GM18499 (cell line): ENCODE data around the gene LIX1.

Source experiments
- ATAC-seq: cut with Tn5 transposase; IDR thresholded peaks from one replicate; pipeline ENCODE4 v1.9.1; 2021; ENCODE audit warnings: moderate number of reproducible peaks; ENCODE audit not compliant: insufficient read depth, unreplicated experiment

LIX1 gene

GRCh38 chr5:97078958-97079743 is 63.3 kb downstream of the LIX1 start:
- no peak for ATAC-seq

DNA sequence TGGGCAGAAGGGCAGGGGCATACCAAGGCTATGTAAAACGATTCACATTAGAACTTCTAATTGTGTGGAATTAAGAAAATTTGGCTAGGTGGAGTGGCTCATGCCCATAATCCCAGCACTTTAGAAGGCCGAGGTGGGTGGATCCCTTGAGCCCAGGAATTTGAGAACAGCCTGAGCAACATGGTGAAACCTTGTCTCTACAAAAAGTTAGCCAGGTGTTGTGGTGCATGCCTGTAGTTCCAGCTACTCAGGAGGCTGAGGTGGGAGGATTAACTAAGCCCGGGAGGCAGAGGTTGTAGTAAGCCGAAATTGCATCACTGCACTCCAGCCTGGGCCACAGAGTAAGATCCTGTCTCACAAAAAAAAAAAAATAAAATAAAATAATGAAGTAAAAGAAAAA is 65.2 kb downstream of the LIX1 start:
- ATAC-seq, result no peak

GRCh38 chr5:97076098-97076497 is 66.3 kb downstream of the LIX1 start:
- ATAC-seq, result no peak

GRCh38 chr5:97075649-97076048 is 66.8 kb downstream of the LIX1 start:
- ATAC-seq, result no peak

GRCh38 chr5:97074859-97075489 is 67.4 kb downstream of the LIX1 start:
- ATAC-seq, result no peak

DNA sequence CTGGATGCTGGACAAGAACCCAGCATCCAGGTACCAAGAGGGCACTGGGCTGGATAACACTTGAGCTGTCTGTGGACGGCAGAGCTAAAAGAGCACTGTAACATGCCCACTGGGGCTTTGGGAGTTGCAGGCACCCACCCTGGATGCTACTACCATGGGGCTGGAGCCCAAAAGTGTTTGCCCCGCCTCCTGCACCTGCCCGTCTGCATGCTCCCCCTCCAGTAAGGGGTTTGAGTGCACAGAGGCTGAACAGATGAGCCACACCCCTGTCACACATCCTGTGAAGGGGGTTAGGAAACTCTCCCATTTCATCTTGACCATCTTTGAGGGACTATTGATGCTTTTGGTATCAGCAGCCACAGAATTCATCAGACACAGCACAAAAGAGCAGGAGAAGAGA is 69.0 kb downstream of the LIX1 start:
- ATAC-seq, result no peak

DNA sequence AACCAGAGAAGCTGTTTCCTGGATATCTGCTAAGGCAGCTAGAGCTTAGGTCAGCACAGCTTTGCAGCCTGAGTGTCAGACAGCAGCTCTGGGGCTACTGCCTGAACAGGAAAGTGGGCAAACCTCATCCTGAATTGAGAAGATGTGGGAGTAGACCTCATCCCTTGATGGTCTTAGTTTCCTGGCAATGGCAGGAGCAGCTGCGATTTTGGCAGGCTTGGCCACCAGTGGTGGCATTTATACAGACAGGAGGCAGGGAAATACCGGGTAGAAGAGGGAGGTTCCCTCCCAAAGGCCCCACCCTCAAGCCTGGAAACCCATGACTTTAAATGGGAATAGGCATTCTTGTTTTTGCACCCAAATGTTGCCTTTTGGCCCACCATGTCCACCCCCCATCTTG is 69.7 kb downstream of the LIX1 start:
- ATAC-seq, result no peak

- no peak for ATAC-seq
Observed at GRCh38 chr5:97071993-97072392, 70.4 kb downstream of the LIX1 start.

GRCh38 chr5:97071101-97071500 is 71.3 kb downstream of the LIX1 start:
- no peak for ATAC-seq

DNA sequence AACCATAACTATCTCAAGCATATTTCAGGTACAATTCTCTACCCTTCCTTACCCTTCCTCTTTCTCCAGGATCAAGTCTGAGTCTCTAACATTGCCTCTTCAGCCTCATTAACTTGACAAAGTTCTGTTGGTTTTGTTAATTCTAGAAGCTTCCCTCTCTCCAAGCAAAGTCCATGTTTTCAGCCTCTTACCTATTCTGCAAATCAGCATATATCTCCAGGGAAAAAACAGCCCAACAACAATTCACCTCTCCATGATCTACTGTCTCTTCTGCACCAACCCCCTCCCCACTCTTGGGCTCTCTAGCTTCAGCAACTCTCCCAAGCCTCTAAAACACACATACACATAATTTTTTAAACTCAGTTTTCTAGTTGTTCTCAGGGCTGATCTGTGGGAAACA is 72.2 kb downstream of the LIX1 start:
- ATAC-seq, result no peak

GRCh38 chr5:97067296-97067850 is 75.0 kb downstream of the LIX1 start:
- ATAC-seq, result no peak

DNA sequence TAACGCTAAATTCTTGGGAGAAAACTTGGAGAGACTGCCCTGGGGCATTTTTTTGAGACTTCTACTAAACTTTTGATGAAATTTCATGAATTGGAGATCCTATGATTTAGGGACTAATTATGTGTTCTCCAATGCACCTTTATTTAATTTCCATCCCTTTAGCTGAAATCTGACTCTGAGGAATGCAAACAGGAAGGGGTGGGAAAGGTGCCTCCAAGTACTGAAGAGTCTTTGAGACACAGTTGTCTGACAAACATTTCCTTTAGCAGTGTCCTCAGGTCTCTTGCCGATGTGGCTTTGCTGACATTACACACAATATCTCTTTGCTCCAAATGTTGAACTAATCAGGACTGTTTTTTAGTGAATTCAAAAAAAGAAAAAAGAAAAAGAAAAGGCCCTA is 76.9 kb downstream of the LIX1 start:
- ATAC-seq, result no peak

- ATAC-seq, result no peak
Observed at GRCh38 chr5:97063251-97063650, 79.2 kb downstream of the LIX1 start.

DNA sequence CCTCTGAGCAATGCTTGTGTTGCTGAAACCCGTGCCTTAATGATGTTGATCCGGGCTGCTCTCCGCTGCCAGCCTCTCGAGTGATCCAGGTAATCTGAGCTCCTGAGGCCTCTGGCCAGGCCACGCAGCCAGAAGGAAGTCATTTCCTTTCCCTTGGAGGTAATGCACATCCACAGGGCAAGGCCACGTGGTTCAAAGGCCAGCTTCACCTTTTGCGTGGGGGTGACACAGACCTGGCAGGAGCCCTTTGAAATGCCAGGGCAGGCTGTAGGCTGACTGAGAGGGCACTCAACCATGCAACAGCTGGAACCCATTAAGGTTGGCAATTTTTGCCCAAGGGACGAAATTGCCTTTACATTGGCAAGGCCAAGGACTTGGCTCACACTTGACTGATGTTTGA is 80.4 kb downstream of the LIX1 start:
- no peak for ATAC-seq

GRCh38 chr5:97056263-97056662 is 86.1 kb downstream of the LIX1 start:
- ATAC-seq, result no peak

GRCh38 chr5:97049175-97049574 is 93.2 kb downstream of the LIX1 start:
- no peak for ATAC-seq

DNA sequence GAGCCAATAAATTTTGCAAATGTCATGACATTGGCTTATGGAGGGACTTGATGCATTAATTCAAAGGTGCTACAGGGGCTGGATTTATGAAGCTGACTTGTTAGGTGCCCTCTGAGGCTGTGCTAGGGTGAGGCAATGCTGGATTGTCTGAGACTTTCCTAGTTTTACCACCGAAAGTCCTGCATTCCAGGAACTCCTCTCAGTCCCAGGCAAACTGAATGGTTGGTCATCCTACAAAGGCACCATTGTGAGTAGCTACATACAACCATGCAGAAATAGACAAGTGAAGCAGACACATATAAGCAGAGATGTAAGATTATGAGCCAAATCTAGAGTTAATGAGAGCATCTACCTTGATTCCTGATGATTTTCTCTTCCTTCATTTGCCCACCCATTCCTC is 95.3 kb downstream of the LIX1 start:
- no peak for ATAC-seq

- ATAC-seq, result no peak
Observed at GRCh38 chr5:97046270-97046982, 96.0 kb downstream of the LIX1 start.

- ATAC-seq, result no peak
Observed at GRCh38 chr5:97044052-97044451, 98.4 kb downstream of the LIX1 start.

DNA sequence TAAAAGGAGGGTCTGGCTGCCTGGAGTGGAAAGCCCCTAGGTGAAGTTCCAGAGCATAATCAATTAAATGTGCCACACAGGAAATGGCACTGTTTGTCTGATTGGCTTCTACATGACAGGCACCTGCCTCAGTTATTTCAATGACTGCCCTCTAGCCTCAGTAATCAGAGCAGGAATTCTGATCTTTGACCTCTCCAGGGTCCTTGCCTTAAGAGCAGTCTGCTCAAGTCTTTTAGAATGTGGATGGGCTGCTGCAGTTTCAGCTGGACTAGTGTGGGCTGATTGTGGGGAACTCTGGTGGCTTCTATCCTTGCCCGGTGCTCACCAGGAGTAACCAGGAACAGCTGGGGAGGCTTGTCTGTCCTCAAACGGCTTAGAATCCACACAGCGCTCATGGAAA is 98.9 kb downstream of the LIX1 start:
- ATAC-seq, result no peak

DNA sequence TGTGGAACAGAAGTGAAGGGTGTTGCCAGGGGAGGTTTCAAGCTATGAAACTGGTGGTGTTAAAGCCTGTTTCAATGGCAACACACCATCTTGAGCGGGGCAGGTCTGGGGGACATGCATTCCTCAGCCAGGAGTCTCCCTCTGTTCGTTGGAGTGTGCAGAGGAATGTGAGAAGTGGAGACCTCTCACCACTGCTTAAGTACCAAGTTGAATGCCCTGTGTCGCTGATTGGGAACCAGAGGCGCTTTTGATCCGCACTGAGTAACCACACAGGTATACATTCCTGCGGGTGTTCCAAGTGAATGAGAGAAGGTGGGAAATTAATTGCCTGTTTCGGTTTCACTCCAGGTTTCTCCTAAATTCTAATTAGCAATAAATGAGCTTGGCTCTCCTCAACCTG is 99.4 kb downstream of the LIX1 start:
- ATAC-seq, result no peak
